NOMO-1 treated with DMSO at 0.1 percent for 48 hours (cell line): Measurements from ENCODE around the gene TFDP1.

Experiments used
- DNase-seq: peaks from one replicate; lab custom pipeline; 2025; ENCODE audit not compliant: unreplicated experiment; lab: John Stamatoyannopoulos, UW

Gene TFDP1

GRCh38 chr13:113597391-113598080, 13.0 kb downstream of the TFDP1 start:
- DNase-seq = no peak

GRCh38 chr13:113598081-113598410, 13.5 kb downstream of the TFDP1 start:
- DNase-seq = no peak

GRCh38 chr13:113598481-113598880, 13.9 kb downstream of the TFDP1 start:
- DNase-seq = no peak

GRCh38 chr13:113599391-113599790, 14.8 kb downstream of the TFDP1 start:
- no peak for DNase-seq

GRCh38 chr13:113601166-113602070, 16.9 kb downstream of the TFDP1 start:
- DNase-seq = no peak

GRCh38 chr13:113602291-113602988, 17.9 kb downstream of the TFDP1 start:
- DNase-seq = no peak

- DNase-seq = no peak
These were observed 18.7 kb downstream of the TFDP1 start for GRCh38 chr13:113603116-113603710.

- no peak for DNase-seq
These were observed 19.6 kb downstream of the TFDP1 start for GRCh38 chr13:113604186-113604585.

- DNase-seq = no peak
These were observed 20.9 kb downstream of the TFDP1 start for GRCh38 chr13:113605461-113605860.

GRCh38 chr13:113605866-113606438, 21.4 kb downstream of the TFDP1 start:
- no peak for DNase-seq

- no peak for DNase-seq
These were observed 22.7 kb downstream of the TFDP1 start for GRCh38 chr13:113607056-113607888.

- no peak for DNase-seq
These were observed 23.5 kb downstream of the TFDP1 start for GRCh38 chr13:113607889-113608635.

GRCh38 chr13:113608967-113609533, 24.5 kb downstream of the TFDP1 start:
- no peak for DNase-seq

- no peak for DNase-seq
These were observed 25.1 kb downstream of the TFDP1 start for GRCh38 chr13:113609616-113610015.

GRCh38 chr13:113610266-113610665, 25.7 kb downstream of the TFDP1 start:
- no peak for DNase-seq

- no peak for DNase-seq
These were observed 27.4 kb downstream of the TFDP1 start for GRCh38 chr13:113611996-113612395.

- no peak for DNase-seq
These were observed 28.1 kb downstream of the TFDP1 start for GRCh38 chr13:113612607-113613006.

- DNase-seq = no peak
These were observed 29.3 kb downstream of the TFDP1 start for GRCh38 chr13:113613789-113614379.
